T-helper 1 cell (primary cell): ENCODE results near the gene FCN1.
"Not testable (repeated sequence)": the region's sequence is repeated elsewhere in the genome, so short reads cannot be mapped to it uniquely, and the experiment has no call there.

ENCODE experiments used
- DNase-seq, 5 donors: peaks; one replicate each; pipeline ENCODE4 v3.0.0-alpha.2; 2012 to 2020

FCN1 gene

DNA sequence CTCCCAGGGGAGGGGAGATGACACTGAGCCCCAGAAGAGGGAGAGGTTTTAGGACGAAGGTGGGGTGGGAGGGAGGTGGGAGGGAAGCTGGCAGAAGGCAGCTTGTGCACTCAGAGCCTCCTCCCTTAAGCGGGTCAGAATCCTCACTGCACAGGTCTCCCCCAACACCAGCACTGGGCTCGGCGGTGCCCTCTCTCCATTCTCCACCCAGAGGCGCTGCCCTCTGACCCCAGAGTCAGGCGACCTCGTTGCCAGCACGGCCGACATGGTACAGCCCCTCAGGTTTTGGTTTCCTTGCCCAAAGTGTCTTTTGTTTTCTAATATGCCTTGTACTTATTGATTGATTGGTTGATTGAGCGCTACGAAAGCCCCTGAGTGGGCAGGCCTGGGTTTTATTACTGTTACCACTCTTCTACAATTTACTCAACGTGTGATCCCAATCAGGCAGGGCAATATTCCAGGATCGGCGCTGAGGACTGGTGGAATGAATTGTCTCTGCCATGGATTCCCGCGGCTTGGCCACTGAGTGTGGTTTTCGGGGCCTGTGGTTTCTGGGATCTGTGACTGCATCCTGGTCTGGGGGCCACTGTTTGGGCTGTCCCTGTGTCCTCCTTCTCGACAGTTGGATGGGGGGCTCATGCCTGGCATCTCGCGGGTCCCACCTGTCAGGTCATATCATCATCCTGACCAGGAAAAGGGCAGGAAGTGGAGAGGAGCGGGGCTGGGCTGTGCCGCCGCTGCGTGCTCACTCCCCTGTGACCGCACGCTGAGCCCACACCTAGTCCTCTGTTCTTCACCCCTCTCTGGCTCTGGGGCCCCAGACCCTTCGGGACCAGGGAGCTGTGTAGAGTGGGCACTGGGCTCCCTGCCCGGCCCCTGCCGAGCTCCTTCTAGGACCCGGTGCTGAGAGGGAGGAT, 46.7 kb downstream of the FCN1 start:
- DNase-seq = no peak

DNA sequence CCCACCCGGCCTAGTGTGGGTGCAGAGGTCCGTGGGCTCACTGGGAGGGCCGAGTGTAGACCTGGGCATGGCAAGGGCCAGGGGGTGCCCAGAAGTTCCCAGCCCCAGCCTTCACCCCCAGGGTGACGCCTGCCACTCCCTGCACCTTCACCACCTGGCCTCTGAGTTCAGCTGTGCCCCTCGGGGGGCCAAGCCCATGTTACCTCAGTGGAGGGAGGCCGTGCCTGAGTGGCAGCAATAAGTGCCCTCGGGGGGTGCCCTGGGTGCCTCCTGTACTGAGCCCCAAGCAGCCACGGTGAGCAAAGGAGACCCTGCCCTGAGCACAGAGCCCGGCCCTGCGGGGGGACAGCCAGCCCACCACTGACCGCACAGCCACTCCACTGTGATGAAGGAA, 47.4 kb downstream of the FCN1 start:
- DNase-seq = no peak

DNA sequence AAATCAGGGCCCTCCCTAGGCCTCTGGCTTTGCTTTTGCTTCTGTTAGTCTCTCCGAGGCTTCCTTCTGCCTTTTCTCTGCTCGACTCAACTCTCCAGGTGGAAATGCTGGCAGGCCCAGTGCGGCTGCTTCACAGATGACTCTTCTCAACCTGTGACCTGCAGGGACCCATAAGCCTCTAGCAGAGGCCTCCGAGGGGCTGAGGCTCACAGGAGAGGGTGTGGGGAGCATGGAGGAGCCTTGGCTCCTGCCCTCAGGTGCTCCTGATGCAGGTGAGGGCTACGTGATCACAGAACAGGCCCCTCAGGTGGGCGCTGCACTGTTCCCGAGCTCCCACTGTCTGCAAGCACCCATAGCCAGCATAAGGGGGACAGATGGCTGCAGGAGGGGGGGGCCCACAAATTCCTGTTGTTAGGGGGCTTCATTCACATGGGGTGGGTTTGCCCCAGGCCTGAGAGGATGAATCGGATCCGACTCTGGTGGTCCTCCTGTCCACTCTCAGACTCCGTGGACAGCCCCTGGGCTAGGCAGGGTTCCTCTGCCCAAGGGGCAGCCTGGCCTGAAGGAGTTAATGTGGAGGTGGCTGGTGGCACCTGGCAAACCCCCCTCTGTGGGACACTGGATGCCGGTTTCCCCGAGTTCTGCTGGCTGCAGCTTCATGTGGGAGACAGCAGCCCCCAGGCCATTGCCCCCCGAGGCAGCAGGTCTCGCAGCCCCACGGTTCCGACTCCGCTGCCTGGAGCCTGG, 48.0 kb downstream of the FCN1 start:
- no peak for DNase-seq

GRCh38 chr9:134868751-134869553, 48.8 kb downstream of the FCN1 start:
- no peak for DNase-seq

GRCh38 chr9:134867917-134868750, 49.6 kb downstream of the FCN1 start:
- no peak for DNase-seq

GRCh38 chr9:134864821-134865190, 52.9 kb downstream of the FCN1 start:
- no peak for DNase-seq

DNA sequence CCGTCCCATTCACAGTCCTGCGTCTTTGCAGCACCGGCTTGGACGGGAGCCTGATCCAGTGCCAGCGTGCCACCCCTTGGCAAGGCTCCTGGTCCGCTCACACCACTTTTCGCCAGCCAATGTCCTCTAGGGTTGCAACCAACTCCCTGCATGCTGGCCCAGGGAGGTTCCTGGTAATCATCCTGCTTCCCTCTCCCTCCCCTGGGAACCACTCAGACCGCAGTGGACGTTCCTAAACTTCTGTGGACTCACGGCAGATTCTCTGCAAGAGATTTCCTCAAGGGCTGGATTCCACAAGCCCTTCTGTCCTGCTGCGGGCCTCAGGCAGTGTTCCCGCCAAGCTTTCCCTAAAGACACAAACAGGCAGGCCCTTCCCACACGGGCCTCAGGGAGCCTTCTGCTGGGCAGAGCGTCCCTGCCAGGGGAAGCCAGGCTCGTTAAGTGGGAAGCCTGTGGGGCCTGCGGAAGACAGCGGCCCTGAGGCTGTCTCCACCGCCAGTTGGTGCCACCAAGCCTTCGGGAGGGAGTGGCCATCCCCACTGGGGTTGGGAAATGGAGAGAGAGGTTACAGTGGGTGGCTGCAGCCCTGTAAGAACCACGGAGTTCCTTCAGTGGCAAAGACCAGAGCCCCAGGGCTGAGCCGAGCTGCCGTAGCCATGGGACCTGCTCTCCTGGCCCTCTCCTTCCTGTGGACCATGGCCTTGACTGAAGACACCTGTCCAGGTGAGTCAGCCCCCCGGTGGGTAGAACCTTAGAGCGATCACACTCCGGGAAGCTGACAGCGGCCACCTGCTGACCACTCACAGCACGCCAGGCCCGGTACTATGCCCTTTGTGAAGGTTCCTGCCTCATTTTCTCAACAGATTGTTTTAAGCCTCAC, 53.5 kb downstream of the FCN1 start:
- no peak for DNase-seq

GRCh38 chr9:134863306-134863902, 54.3 kb downstream of the FCN1 start:
- no peak for DNase-seq

- no peak for DNase-seq
Measured at GRCh38 chr9:134861595-134862334, 55.9 kb downstream of the FCN1 start.

DNA sequence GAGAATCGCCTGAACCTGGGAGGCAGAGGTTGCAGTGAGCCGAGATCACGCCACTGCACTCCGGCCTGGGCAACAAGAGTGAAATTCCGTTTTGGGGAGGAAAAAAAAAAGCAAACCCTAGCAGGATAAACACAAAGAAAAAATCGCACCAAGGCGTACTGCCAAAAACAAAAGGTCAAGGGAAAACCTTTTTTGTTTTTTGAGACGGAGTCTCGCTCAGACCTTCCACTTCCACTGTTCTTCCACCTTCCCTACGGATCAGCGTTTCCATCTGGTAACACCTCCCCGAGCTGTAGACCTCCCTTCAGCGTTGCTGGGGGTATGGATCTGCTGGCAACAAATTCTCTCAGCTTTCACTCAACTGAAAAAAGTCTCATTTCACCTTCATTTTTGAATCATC, 57.2 kb downstream of the FCN1 start:
- DNase-seq = no peak

- DNase-seq = peak in 1 of 5 donors; percentile 43
Measured at GRCh38 chr9:134858051-134858841, 59.5 kb downstream of the FCN1 start.

DNA sequence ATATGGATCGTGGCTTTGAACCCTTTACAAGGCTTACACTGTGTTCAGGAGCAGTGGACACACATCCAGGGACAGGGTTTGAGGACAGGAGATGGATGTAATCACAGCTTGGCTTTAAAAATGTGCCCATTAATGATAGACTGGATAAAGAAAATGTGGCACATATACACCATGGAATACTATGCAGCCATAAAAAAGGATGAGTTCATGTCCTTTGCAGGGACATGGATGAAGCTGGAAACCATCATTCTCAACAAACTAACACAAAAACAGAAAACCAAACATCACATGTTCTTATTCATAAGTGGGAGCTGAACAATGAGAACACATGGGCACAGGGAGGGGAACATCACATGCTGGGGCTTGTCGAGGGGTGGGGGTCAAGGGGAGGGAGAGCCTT, 60.3 kb downstream of the FCN1 start:
- DNase-seq = not testable (repeated sequence)

DNA sequence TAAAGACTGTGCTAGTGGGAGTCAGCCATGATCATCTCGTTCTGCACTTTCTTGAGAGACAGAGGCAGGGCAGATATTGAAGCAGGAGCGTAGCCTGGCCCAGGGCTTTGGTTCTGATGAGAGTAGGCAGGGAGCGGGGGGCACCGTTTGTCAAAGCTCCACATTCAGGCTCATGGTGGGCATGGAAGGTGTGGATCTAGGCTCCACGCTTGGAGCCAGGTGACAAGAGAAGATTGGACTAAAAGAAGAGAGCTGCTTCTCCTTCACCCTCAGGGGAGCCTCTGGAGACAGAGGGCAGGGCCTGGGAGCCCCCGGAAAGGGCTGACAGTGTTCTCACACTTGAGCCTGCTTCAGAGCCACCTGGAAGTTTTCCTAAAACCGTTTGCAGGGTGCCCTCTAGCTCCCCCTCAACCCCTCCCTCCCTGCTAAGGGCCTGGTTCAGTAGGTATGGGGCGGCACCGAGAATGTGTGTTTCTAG, 61.8 kb downstream of the FCN1 start:
- DNase-seq = no peak
